Ishikawa (cell line): ENCODE data around the gene KRT20.

Experiments used
- CREB1 ChIP-seq: IDR thresholded peaks from 2 replicates; pipeline ENCODE4 v1.6.1; 2012; ENCODE audit warnings: low read depth
- EGR1 ChIP-seq: IDR thresholded peaks from 2 replicates; pipeline ENCODE4 v1.6.1; 2012
- EP300 ChIP-seq: IDR thresholded peaks from 2 replicates; pipeline ENCODE4 v1.6.1; 2012; ENCODE audit warnings: borderline replicate concordance
- FOXM1 ChIP-seq: IDR thresholded peaks from 2 replicates; pipeline ENCODE4 v1.6.1; 2012; ENCODE audit warnings: low read depth, borderline replicate concordance
- RAD21 ChIP-seq: IDR thresholded peaks from 2 replicates; pipeline ENCODE4 v1.6.1; 2012; ENCODE audit warnings: low read depth
- TCF12 ChIP-seq: IDR thresholded peaks from 2 replicates; pipeline ENCODE4 v1.6.1; 2012; ENCODE audit warnings: low read depth
- TEAD4 ChIP-seq: IDR thresholded peaks from 2 replicates; pipeline ENCODE4 v1.6.1; 2012
- TF ChIP-seq, protein P1 (sequence below): IDR thresholded peaks from 2 replicates; pipeline ENCODE4 v1.6.1; 2012
- TF ChIP-seq, protein P2 (sequence below): IDR thresholded peaks from 2 replicates; pipeline ENCODE4 v1.6.1; 2012; ENCODE audit warnings: low read depth, mild to moderate bottlenecking

DNA sequence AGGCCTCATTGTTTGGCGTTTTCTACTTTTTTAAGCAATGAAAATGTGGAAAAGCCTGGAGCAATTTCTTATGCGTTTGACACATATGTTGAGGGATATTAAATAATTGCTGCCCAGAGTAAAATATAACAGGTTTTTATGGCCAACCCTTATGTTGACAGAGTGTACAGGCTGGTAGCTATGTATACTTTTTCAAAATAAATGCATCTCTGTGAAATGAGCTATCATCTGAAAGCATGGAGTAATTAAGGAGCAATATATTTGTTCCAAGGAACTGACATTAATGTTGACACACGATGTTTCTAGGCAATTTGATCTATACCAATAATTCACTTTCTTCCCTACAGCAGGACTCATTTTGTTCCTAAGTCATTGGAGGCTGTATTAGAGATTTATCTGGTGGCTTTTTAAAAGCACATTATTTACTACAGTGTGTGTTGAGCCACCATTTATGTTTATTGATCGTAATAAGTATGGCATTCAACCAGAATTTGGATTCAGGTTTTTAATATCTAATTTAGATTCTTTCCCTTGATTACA lies 11.9 kb upstream of the KRT20 start:
- TF ChIP-seq EGR1, result no peak
- no peak for TF ChIP-seq CREB1
- TF ChIP-seq, protein P1, sequence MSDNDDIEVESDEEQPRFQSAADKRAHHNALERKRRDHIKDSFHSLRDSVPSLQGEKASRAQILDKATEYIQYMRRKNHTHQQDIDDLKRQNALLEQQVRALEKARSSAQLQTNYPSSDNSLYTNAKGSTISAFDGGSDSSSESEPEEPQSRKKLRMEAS, result no peak
- no peak for TF ChIP-seq EP300
- no peak for TF ChIP-seq RAD21
- TF ChIP-seq, protein P2, sequence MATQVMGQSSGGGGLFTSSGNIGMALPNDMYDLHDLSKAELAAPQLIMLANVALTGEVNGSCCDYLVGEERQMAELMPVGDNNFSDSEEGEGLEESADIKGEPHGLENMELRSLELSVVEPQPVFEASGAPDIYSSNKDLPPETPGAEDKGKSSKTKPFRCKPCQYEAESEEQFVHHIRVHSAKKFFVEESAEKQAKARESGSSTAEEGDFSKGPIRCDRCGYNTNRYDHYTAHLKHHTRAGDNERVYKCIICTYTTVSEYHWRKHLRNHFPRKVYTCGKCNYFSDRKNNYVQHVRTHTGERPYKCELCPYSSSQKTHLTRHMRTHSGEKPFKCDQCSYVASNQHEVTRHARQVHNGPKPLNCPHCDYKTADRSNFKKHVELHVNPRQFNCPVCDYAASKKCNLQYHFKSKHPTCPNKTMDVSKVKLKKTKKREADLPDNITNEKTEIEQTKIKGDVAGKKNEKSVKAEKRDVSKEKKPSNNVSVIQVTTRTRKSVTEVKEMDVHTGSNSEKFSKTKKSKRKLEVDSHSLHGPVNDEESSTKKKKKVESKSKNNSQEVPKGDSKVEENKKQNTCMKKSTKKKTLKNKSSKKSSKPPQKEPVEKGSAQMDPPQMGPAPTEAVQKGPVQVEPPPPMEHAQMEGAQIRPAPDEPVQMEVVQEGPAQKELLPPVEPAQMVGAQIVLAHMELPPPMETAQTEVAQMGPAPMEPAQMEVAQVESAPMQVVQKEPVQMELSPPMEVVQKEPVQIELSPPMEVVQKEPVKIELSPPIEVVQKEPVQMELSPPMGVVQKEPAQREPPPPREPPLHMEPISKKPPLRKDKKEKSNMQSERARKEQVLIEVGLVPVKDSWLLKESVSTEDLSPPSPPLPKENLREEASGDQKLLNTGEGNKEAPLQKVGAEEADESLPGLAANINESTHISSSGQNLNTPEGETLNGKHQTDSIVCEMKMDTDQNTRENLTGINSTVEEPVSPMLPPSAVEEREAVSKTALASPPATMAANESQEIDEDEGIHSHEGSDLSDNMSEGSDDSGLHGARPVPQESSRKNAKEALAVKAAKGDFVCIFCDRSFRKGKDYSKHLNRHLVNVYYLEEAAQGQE, result no peak
- no peak for TF ChIP-seq TCF12
- TF ChIP-seq TEAD4, result no peak
- no peak for TF ChIP-seq FOXM1
